Adrenal gland (tissue), 5 donors: ENCODE data around the gene RMND5A.

ENCODE experiments used
- POLR2A ChIP-seq, 2 donors: fragments of 450-650 bp; IDR thresholded peaks; one replicate each; pipeline ENCODE4 v1.6.1; 2017; ENCODE audit warnings: antibody characterized with exemption in 2 of 2, mild to moderate bottlenecking in 2 of 2, moderate library complexity in 1 of 2
- TF ChIP-seq, protein P1 (sequence below), 6 experiments: fragments of 450-650 bp in 4 of 6; fragments of 200-600 bp in 2 of 6; sonication (generic) in 1 of 6; IDR thresholded peaks; 1 replicate in 5 of 6; 2 replicates in 1 of 6; pipeline versions ENCODE4 v1.5.1 to v1.8.0; 2016 to 2021; ENCODE audit warnings: antibody characterized with exemption in 6 of 6, mild to moderate bottlenecking in 2 of 6, moderate library complexity in 1 of 6
- donor health status: DM: no; HTN: no; CAD: no.

GRCh38 chr2:86706935-86707334, 13.2 kb upstream of the RMND5A start:
- TF ChIP-seq, protein P1, sequence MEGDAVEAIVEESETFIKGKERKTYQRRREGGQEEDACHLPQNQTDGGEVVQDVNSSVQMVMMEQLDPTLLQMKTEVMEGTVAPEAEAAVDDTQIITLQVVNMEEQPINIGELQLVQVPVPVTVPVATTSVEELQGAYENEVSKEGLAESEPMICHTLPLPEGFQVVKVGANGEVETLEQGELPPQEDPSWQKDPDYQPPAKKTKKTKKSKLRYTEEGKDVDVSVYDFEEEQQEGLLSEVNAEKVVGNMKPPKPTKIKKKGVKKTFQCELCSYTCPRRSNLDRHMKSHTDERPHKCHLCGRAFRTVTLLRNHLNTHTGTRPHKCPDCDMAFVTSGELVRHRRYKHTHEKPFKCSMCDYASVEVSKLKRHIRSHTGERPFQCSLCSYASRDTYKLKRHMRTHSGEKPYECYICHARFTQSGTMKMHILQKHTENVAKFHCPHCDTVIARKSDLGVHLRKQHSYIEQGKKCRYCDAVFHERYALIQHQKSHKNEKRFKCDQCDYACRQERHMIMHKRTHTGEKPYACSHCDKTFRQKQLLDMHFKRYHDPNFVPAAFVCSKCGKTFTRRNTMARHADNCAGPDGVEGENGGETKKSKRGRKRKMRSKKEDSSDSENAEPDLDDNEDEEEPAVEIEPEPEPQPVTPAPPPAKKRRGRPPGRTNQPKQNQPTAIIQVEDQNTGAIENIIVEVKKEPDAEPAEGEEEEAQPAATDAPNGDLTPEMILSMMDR (IDR thresholded peaks at IDR 0.05), result no peak
- no peak for TF ChIP-seq POLR2A (IDR thresholded peaks at IDR 0.05)
